Colonic mucosa (tissue), 4 donors: Measurements from ENCODE around the gene OXLD1. TPM values are rescaled to one million over a fixed set of nuclear protein-coding genes. Genes with fewer than 3 reads are reported as not detected.
A peak's percentile ranks its signal among the peaks of the same experiment; 100 is the strongest.

ENCODE experiments used
- DNase-seq: peaks from one replicate; pipeline ENCODE4 v3.0.0-alpha.2; 2020
- H3K27ac ChIP-seq: fragments of 200-600 bp; one replicate; pipeline ENCODE4 v1.8.0; 2021
- H3K27me3 ChIP-seq: fragments of 200-600 bp; one replicate; pipeline ENCODE4 v1.8.0; 2021
- H3K36me3 ChIP-seq: fragments of 200-600 bp; one replicate; pipeline ENCODE4 v1.8.0; 2021
- H3K4me1 ChIP-seq: fragments of 200-600 bp; one replicate; pipeline ENCODE4 v1.8.0; 2021; ENCODE audit warnings: mild to moderate bottlenecking
- H3K4me3 ChIP-seq: fragments of 200-600 bp; one replicate; pipeline ENCODE4 v1.8.0; 2021
- H3K9ac ChIP-seq, 2 donors: one replicate each; pipeline ENCODE4 v1.7.0; 2013; ENCODE audit warnings: control low read depth in 2 of 2, low read depth in 2 of 2, low read length in 2 of 2
- H3K9me3 ChIP-seq: fragments of 200-600 bp; one replicate; pipeline ENCODE4 v1.8.0; 2021
- CTCF ChIP-seq: fragments of 200-600 bp; IDR thresholded peaks from one replicate; pipeline ENCODE4 v1.8.0; 2022; ENCODE audit warnings: antibody characterized with exemption, mild to moderate bottlenecking
- intact Hi-C: fragments of 100-400 bp; cut with DNase I; formaldehyde crosslinking; loops from one replicate; pipeline ENCODE4 v1.14.1; 2022
- total RNA-seq, 2 donors: library from RNA; stranded (reverse); fragmentation: NEBNext Ultra II Directional in 1 of 2; extraction: Animal tissue kit (Norgen Biotek cat#: 25700) in 1 of 2; gene quantifications; one replicate each; pipeline ENCODE4 v1.2.1, GENCODE V29; 2021
- donor health status: healthy.
- donor health status: DM: no; HTN: no; CAD: no.
- donor health status: DM: no; HTN: no; CAD: no.

Gene OXLD1
- total RNA-seq, 2 donors from 2014 or later = 21.7 to 42.8 TPM

- Histone ChIP-seq H3K4me3 (no peak overlapping the region), H3K4me1 (peaks cover 9% of the 10 kb centered on the region), H3K9ac (no peak overlapping the region), H3K27me3 (no peaks in the 10 kb centered on the region), H3K36me3 (peaks cover 5% of the 10 kb centered on the region), H3K9me3 (no peaks in the 10 kb centered on the region), H3K27ac (no peak overlapping the region)
- no peak for DNase-seq
- intact Hi-C loops = no loop called here
- TF ChIP-seq CTCF = no peak
These were observed 6.1 kb upstream of the OXLD1 start for GRCh38 chr17:81672504-81672903.

- peaks cover 16% of the 10 kb centered on the region for H3K4me1 ChIP-seq
- peaks cover 5% of the 10 kb centered on the region for H3K36me3 ChIP-seq
- no peak for TF ChIP-seq CTCF
- no peak overlapping the region for H3K4me3 ChIP-seq
- no peaks in the 10 kb centered on the region for H3K27me3 ChIP-seq
- no peak overlapping the region for H3K27ac ChIP-seq
- DNase-seq = no peak
- intact Hi-C loops = no loop called here
- H3K9ac ChIP-seq = no peak overlapping the region
- H3K9me3 ChIP-seq = no peaks in the 10 kb centered on the region
These were observed 1.3 kb upstream of the OXLD1 start for GRCh38 chr17:81667754-81668153.

GRCh38 chr17:81666092-81666341, 388 bp downstream of the OXLD1 start:
- Histone ChIP-seq H3K27ac (peak overlapping the region; percentile 76), H3K9me3 (no peaks in the 10 kb centered on the region), H3K36me3 (no peaks in the 10 kb centered on the region), H3K9ac (peak overlapping the region; percentile 91 to 95), H3K4me3 (peak overlapping the region; percentile 97), H3K27me3 (no peaks in the 10 kb centered on the region), H3K4me1 (peaks cover 16% of the 10 kb centered on the region)
- intact Hi-C loops = no loop called here
- peak; percentile 30 for DNase-seq
- TF ChIP-seq CTCF = no peak

GRCh38 chr17:81665205-81666091, 957 bp downstream of the OXLD1 start:
- no peak for TF ChIP-seq CTCF
- Histone ChIP-seq H3K4me1 (peaks cover 16% of the 10 kb centered on the region), H3K4me3 (peak overlapping the region; percentile 97), H3K9me3 (no peaks in the 10 kb centered on the region), H3K27me3 (no peaks in the 10 kb centered on the region), H3K27ac (peak overlapping the region; percentile 76), H3K36me3 (no peaks in the 10 kb centered on the region), H3K9ac (peak overlapping the region; percentile 91 to 95)
- DNase-seq = peak; percentile 36
- intact Hi-C loops = no loop called here

GRCh38 chr17:81664051-81664470, 2.3 kb downstream of the OXLD1 start:
- no peak for DNase-seq
- H3K27me3 ChIP-seq = no peaks in the 10 kb centered on the region
- no peak for TF ChIP-seq CTCF
- peaks cover 16% of the 10 kb centered on the region for H3K4me1 ChIP-seq
- H3K36me3 ChIP-seq = no peaks in the 10 kb centered on the region
- H3K9me3 ChIP-seq = no peaks in the 10 kb centered on the region
- H3K27ac ChIP-seq = no peak overlapping the region
- intact Hi-C loops = no loop called here
- no peak overlapping the region for H3K4me3 ChIP-seq
- no peak overlapping the region for H3K9ac ChIP-seq
